ENCODE results near the gene EMSY.

DNA sequence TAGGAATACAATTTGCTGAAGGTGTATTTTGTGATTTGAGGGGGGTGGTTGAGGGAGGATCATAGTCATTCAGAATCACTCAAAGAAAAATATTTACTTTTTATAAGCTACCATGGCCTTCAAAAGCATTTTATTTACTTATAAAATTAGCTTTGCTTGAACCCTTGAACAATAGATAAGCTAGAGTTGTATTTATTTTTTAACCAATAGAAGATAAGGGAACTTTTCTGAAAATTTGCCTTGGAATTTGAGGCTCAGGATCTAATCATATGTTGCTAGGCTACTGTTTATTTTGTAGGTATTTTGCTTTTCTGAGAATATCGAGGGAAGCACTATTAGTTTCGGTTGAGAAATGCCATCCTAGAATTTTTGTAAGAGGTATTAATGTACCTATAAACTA, 82.1 kb downstream of the EMSY start:
- no peak for TF ChIP-seq POLR2A (IDR thresholded peaks at IDR 0.05)
- TF ChIP-seq, protein P1, sequence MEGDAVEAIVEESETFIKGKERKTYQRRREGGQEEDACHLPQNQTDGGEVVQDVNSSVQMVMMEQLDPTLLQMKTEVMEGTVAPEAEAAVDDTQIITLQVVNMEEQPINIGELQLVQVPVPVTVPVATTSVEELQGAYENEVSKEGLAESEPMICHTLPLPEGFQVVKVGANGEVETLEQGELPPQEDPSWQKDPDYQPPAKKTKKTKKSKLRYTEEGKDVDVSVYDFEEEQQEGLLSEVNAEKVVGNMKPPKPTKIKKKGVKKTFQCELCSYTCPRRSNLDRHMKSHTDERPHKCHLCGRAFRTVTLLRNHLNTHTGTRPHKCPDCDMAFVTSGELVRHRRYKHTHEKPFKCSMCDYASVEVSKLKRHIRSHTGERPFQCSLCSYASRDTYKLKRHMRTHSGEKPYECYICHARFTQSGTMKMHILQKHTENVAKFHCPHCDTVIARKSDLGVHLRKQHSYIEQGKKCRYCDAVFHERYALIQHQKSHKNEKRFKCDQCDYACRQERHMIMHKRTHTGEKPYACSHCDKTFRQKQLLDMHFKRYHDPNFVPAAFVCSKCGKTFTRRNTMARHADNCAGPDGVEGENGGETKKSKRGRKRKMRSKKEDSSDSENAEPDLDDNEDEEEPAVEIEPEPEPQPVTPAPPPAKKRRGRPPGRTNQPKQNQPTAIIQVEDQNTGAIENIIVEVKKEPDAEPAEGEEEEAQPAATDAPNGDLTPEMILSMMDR (IDR thresholded peaks at IDR 0.05): no peak

Data from uterus (tissue), 2 donors.